K562 (cell line): ENCODE measurements around the gene SIAE. TPM values are rescaled to one million over a fixed set of nuclear protein-coding genes. Genes with fewer than 3 reads are reported as not detected.

Experiments
- ATAC-seq: fragments of 200-7000 bp; cut with Tn5 transposase; 3 replicates; pipeline ENCODE4 v1.9.1; 2020; ENCODE audit warnings: moderate library complexity
- BruUV-seq: library from RNA; stranded (reverse); fragments of 400-500 nt; replicated peaks from 2 replicates; lab custom pipeline; 2021; lab: Mats Ljungman, UMichigan
- CTCF ChIA-PET: fragments of 300-600 bp; formaldehyde crosslinking; extraction: SDS; loops from one replicate; lab custom pipeline; 2021; ENCODE audit warnings: low intra/inter-chr PET ratio; lab: Yijun Ruan, JAX
- POLR2A ChIA-PET: fragments of 300-600, 350-650 bp; sonication (Branson Sonifier 250); formaldehyde crosslinking; extraction: SDS; loops from one replicate; lab custom pipeline; 2021; ENCODE audit warnings: antibody characterized with exemption, inconsistent platforms; lab: Yijun Ruan, JAX
- DNase-seq, 4 experiments: peaks; one replicate each; pipeline versions ENCODE4 v3.0.0 to v3.0.0-alpha.2; 2011 to 2018; ENCODE audit warnings: low spot score in 3 of 4, mixed read lengths in 3 of 4; ENCODE audit errors: extremely low read depth in 1 of 4
- FAIRE-seq: peaks from 2 replicates; lab custom pipeline; 2011; peaks lifted over from hg19 to GRCh38; lab: Jason Lieb, UNC
- H2AFZ ChIP-seq: 2 replicates; pipeline ENCODE4 v1.6.0; 2011; ENCODE audit warnings: low read depth, low read length, control low read depth, inconsistent platforms
- H3K27ac ChIP-seq: fragments of 200-600 bp; 3 replicates; pipeline ENCODE4 v1.8.0; 2011; ENCODE audit warnings: low read depth, mild to moderate bottlenecking, control low read depth, inconsistent platforms, low read length, moderate library complexity, mixed read lengths; ENCODE audit errors: extremely low read depth
- H3K27me3 ChIP-seq, 2 experiments: fragments of 300-600 bp in 1 of 2; 2 replicates in 1 of 2; 3 replicates in 1 of 2; pipeline versions ENCODE4 v1.6.0 to v1.8.0; 2011; ENCODE audit warnings: inconsistent platforms in 2 of 2, low read length in 2 of 2, mild to moderate bottlenecking in 1 of 2, mixed read lengths in 1 of 2, moderate library complexity in 1 of 2; ENCODE audit not compliant: control insufficient read depth in 2 of 2, insufficient read depth in 2 of 2
- H3K36me3 ChIP-seq: fragments of 300-600 bp; 3 replicates; pipeline ENCODE4 v1.8.0; 2011; ENCODE audit warnings: mild to moderate bottlenecking, low read length, inconsistent platforms; ENCODE audit not compliant: control insufficient read depth, insufficient read depth
- H3K4me1 ChIP-seq, 2 experiments: fragments of 200-600 bp in 1 of 2; replicated peaks in 1 of 2; 2 replicates in 1 of 2; 3 replicates in 1 of 2; pipeline versions ENCODE4 v1.5.1 to v1.8.0; 2011; ENCODE audit warnings: inconsistent platforms in 2 of 2, low read length in 2 of 2, mild to moderate bottlenecking in 1 of 2, mixed read lengths in 1 of 2, moderate library complexity in 1 of 2; ENCODE audit not compliant: control insufficient read depth in 2 of 2, insufficient read depth in 2 of 2
- H3K4me2 ChIP-seq: 2 replicates; pipeline ENCODE4 v1.6.1; 2011; ENCODE audit warnings: low read length, control low read depth, inconsistent platforms, mixed read lengths; ENCODE audit not compliant: insufficient read depth
- H3K4me3 ChIP-seq: fragments of 200-600 bp; sonication (generic), shearing (Covaris generic); 2 replicates; pipeline ENCODE4 v1.5.1; 2016; ENCODE audit warnings: control low read depth, inconsistent platforms
- H3K79me2 ChIP-seq: fragments of 200-600 bp; 3 replicates; pipeline ENCODE4 v1.8.0; 2011; ENCODE audit warnings: low read length, inconsistent platforms; ENCODE audit not compliant: control insufficient read depth, insufficient read depth
- H3K9ac ChIP-seq, 2 experiments: 2 replicates each; pipeline versions ENCODE4 v1.6.0 to v1.6.1; 2011; ENCODE audit warnings: low read depth in 2 of 2, low read length in 2 of 2, control low read depth in 1 of 2, inconsistent platforms in 1 of 2, mild to moderate bottlenecking in 1 of 2, mixed read lengths in 1 of 2; ENCODE audit not compliant: insufficient read depth in 1 of 2
- H3K9me1 ChIP-seq: one replicate; pipeline ENCODE4 v1.6.0; 2011; ENCODE audit warnings: inconsistent platforms, mild to moderate bottlenecking, low read length, moderate library complexity; ENCODE audit not compliant: control insufficient read depth, insufficient read depth
- H3K9me3 ChIP-seq: replicated peaks from 2 replicates; pipeline ENCODE4 v1.5.1; 2011; ENCODE audit warnings: low read depth, low read length, inconsistent platforms; ENCODE audit not compliant: control insufficient read depth, insufficient read depth
- H4K20me1 ChIP-seq: replicated peaks from 2 replicates; pipeline ENCODE4 v1.6.1; 2011; ENCODE audit warnings: low read length, inconsistent platforms, mixed read lengths; ENCODE audit not compliant: control insufficient read depth, insufficient read depth
- ADNP ChIP-seq: fragments of 200-800 bp; sonication (Bioruptor generic); IDR thresholded peaks from 2 replicates; pipeline ENCODE4 v1.6.1; 2016; ENCODE audit warnings: missing genetic modification characterization, missing compliant biosample characterization
- BCL6 ChIP-seq: fragments of 250-450 bp; sonication (Bioruptor Pico); IDR thresholded peaks from 2 replicates; pipeline ENCODE4 v1.4.0; 2020
- MECOM ChIP-seq: fragments of 250-450 bp; sonication (Bioruptor Pico); IDR thresholded peaks from 2 replicates; pipeline ENCODE4 v1.8.0; 2022; ENCODE audit warnings: inconsistent platforms
- NFE2L1 ChIP-seq: fragments of 450-650 bp; IDR thresholded peaks from 2 replicates; pipeline ENCODE4 v1.6.1; 2016; ENCODE audit warnings: missing genetic modification characterization, low read depth, mild to moderate bottlenecking, missing compliant biosample characterization, moderate library complexity, borderline replicate concordance
- NFIC ChIP-seq: fragments of 450-650 bp; IDR thresholded peaks from 2 replicates; pipeline ENCODE4 v1.6.1; 2017; ENCODE audit warnings: mild to moderate bottlenecking, inconsistent platforms
- NR4A1 ChIP-seq, 2 experiments: fragments of 250-450 bp in 1 of 2; fragments of 450-650 bp in 1 of 2; sonication (Bioruptor Pico) in 1 of 2; IDR thresholded peaks; 2 replicates each; pipeline versions ENCODE4 v1.4.0 to v1.6.1; 2016 to 2020; ENCODE audit warnings: mild to moderate bottlenecking in 2 of 2, missing compliant biosample characterization in 1 of 2, missing genetic modification characterization in 1 of 2, moderate library complexity in 1 of 2
- POLR2H ChIP-seq: IDR thresholded peaks from 2 replicates; pipeline ENCODE4 v1.6.1; 2016; ENCODE audit warnings: missing genetic modification characterization, low read depth, mild to moderate bottlenecking, control low read depth, missing compliant biosample characterization, moderate library complexity
- ZKSCAN1 ChIP-seq: fragments of 150-350 bp; IDR thresholded peaks from 2 replicates; pipeline ENCODE4 v1.6.1; 2016; ENCODE audit warnings: low read depth, low read length
- ZNF134 ChIP-seq: fragments of 250-450 bp; sonication (Bioruptor Pico); conservative IDR thresholded peaks from 2 replicates; pipeline ENCODE4 v1.4.0; 2020
- ZNF41 ChIP-seq: fragments of 250-450 bp; sonication (Bioruptor Pico); conservative IDR thresholded peaks from 2 replicates; pipeline ENCODE4 v1.4.0; 2020; ENCODE audit warnings: mild to moderate bottlenecking
- in situ Hi-C: fragments of 300-500 bp; cut with MboI; formaldehyde crosslinking; loops from 4 replicates; pipeline ENCODE4 v1.15.0; 2018; ENCODE audit warnings: inconsistent platforms, mixed read lengths
- intact Hi-C: fragments of 100-400 bp; cut with micrococcal nuclease; formaldehyde crosslinking; loops from 2 replicates; pipeline ENCODE4 v1.14.2; 2022
- polyA plus RNA-seq, 8 experiments: library from polyadenylated mRNA; depleted of rRNA in 4 of 8; stranded (reverse) in 5 of 8; unstranded in 3 of 8; fragments of >200 nt; fragmentation: Nextera tagmentation in 2 of 8; fragmentation: Illumina TruSeq in 1 of 8; extraction: Ambion mirVana in 2 of 8; extraction: Trizol in 1 of 8; gene quantifications; 2 replicates each; pipeline versions ENCODE4 v1.2.1 to v1.2.3, GENCODE V29; 2011 to 2014; ENCODE audit warnings: inconsistent platforms in 1 of 8, missing spikeins in 1 of 8
- total RNA-seq, 7 experiments: library from RNA; depleted of rRNA in 6 of 7; stranded (reverse); fragments of >200 nt in 6 of 7; fragmentation: Illumina TruSeq in 2 of 7; extraction: Trizol in 2 of 7; gene quantifications; 2 replicates each; pipeline versions ENCODE4 v1.2.1 to v1.2.3, GENCODE V29; 2011 to 2021; ENCODE audit warnings: low replicate concordance in 1 of 7
- TF ChIP-seq, protein P1 (sequence below): sonication (generic); formaldehyde crosslinking; IDR thresholded peaks from 2 replicates; pipeline ENCODE4 v1.8.0; 2022; ENCODE audit warnings: mild to moderate bottlenecking, missing genetic modification reagents
- TF ChIP-seq, protein P2 (sequence below), 2 experiments: fragments of 450-650 bp; conservative IDR thresholded peaks; 2 replicates each; pipeline ENCODE4 v1.6.1; 2017; ENCODE audit warnings: mild to moderate bottlenecking in 2 of 2, moderate library complexity in 2 of 2
- TF ChIP-seq, protein P3 (sequence below): sonication (generic); formaldehyde crosslinking; IDR thresholded peaks from 2 replicates; pipeline ENCODE4 v1.5.0; 2020; ENCODE audit warnings: missing genetic modification reagents
- TF ChIP-seq, protein P4 (sequence below): fragments of 250-450 bp; sonication (Bioruptor Pico); IDR thresholded peaks from 2 replicates; pipeline ENCODE4 v1.8.0; 2021; ENCODE audit warnings: moderate library complexity, mild to moderate bottlenecking, inconsistent platforms
- TF ChIP-seq, protein P5 (sequence below): fragments of 250-450 bp; sonication (Bioruptor Pico); IDR thresholded peaks from 2 replicates; pipeline ENCODE4 v1.4.0; 2020; ENCODE audit warnings: mild to moderate bottlenecking, moderate library complexity

The SIAE gene
- total and polyA plus RNA-seq, 9 of the 15 experiments (the other 6 are each of a cell fraction or from before 2014, with no cell fraction given) = 0.89 to 9.6 (median 3.7) TPM

DNA sequence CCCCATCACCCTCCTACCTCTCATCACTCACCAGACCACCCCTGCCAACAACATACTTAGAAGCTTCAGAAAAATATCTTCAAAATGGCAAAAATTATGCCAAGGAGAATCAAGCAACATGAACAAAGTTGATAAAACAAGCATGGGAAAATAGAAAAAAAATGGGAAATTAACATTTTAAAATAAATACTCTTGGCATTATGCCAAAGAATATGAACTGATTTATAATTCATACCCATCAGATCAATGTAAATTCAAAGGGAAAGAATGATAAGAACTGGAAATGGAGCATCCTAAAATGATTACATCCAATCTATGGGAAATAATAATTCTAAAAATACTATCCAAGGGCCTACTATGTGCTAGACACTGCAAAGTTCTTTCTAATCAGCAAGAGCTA lies 12.0 kb downstream of the SIAE start:
- Histone ChIP-seq H3K9me3 (no peaks in the 10 kb centered on the region), H3K27ac (no peak overlapping the region), H3K9ac (no peak overlapping the region), H3K27me3 (no peaks in the 10 kb centered on the region), H2AFZ (no peak overlapping the region), H3K36me3 (no peaks in the 10 kb centered on the region), H4K20me1 (no peaks in the 10 kb centered on the region), H3K79me2 (no peaks in the 10 kb centered on the region), H3K4me1 (no peaks in the 10 kb centered on the region), H3K4me3 (no peak overlapping the region), H3K4me2 (no peak overlapping the region), H3K9me1 (no peaks in the 10 kb centered on the region)
- DNase-seq = no peak
- no peak for FAIRE-seq
- ChIA-PET POLR2A (no interaction called here), CTCF (no interaction called here)
- intact Hi-C loops (no loop called here), in situ Hi-C loops (no loop called here)
- ATAC-seq = no peak
- BruUV-seq = no TSS peak
- TF ChIP-seq POLR2H (tag) (no peak), ZKSCAN1 (peak; percentile 78; the same call in 1 of the 2 replicates), ZNF134 (CRISPR knock-in tag) (no peak), BCL6 (CRISPR knock-in tag) (no peak), NR4A1 (CRISPR knock-in tag; IDR thresholded peaks at IDR 0.05) (no peak), NR4A1 (tag; IDR thresholded peaks at IDR 0.05) (no peak), NFE2L1 (tag) (no peak), ADNP (no peak), MECOM (CRISPR knock-in tag) (no peak), NFIC (peak; percentile 97), ZNF41 (CRISPR knock-in tag) (no peak)
- TF ChIP-seq, protein P1, sequence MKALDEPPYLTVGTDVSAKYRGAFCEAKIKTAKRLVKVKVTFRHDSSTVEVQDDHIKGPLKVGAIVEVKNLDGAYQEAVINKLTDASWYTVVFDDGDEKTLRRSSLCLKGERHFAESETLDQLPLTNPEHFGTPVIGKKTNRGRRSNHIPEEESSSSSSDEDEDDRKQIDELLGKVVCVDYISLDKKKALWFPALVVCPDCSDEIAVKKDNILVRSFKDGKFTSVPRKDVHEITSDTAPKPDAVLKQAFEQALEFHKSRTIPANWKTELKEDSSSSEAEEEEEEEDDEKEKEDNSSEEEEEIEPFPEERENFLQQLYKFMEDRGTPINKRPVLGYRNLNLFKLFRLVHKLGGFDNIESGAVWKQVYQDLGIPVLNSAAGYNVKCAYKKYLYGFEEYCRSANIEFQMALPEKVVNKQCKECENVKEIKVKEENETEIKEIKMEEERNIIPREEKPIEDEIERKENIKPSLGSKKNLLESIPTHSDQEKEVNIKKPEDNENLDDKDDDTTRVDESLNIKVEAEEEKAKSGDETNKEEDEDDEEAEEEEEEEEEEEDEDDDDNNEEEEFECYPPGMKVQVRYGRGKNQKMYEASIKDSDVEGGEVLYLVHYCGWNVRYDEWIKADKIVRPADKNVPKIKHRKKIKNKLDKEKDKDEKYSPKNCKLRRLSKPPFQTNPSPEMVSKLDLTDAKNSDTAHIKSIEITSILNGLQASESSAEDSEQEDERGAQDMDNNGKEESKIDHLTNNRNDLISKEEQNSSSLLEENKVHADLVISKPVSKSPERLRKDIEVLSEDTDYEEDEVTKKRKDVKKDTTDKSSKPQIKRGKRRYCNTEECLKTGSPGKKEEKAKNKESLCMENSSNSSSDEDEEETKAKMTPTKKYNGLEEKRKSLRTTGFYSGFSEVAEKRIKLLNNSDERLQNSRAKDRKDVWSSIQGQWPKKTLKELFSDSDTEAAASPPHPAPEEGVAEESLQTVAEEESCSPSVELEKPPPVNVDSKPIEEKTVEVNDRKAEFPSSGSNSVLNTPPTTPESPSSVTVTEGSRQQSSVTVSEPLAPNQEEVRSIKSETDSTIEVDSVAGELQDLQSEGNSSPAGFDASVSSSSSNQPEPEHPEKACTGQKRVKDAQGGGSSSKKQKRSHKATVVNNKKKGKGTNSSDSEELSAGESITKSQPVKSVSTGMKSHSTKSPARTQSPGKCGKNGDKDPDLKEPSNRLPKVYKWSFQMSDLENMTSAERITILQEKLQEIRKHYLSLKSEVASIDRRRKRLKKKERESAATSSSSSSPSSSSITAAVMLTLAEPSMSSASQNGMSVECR (CRISPR knock-in tag) = no peak
- TF ChIP-seq, protein P2, sequence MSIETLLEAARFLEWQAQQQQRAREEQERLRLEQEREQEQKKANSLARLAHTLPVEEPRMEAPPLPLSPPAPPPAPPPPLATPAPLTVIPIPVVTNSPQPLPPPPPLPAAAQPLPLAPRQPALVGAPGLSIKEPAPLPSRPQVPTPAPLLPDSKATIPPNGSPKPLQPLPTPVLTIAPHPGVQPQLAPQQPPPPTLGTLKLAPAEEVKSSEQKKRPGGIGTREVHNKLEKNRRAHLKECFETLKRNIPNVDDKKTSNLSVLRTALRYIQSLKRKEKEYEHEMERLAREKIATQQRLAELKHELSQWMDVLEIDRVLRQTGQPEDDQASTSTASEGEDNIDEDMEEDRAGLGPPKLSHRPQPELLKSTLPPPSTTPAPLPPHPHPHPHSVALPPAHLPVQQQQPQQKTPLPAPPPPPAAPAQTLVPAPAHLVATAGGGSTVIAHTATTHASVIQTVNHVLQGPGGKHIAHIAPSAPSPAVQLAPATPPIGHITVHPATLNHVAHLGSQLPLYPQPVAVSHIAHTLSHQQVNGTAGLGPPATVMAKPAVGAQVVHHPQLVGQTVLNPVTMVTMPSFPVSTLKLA (conservative IDR thresholded peaks at IDR 0.05) = no peak
- TF ChIP-seq, protein P3, sequence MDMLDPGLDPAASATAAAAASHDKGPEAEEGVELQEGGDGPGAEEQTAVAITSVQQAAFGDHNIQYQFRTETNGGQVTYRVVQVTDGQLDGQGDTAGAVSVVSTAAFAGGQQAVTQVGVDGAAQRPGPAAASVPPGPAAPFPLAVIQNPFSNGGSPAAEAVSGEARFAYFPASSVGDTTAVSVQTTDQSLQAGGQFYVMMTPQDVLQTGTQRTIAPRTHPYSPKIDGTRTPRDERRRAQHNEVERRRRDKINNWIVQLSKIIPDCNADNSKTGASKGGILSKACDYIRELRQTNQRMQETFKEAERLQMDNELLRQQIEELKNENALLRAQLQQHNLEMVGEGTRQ (CRISPR knock-in tag) = no peak
- TF ChIP-seq, protein P4, sequence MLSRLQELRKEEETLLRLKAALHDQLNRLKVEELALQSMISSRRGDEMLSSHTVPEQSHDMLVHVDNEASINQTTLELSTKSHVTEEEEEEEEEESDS (CRISPR knock-in tag) = no peak
- TF ChIP-seq, protein P5, sequence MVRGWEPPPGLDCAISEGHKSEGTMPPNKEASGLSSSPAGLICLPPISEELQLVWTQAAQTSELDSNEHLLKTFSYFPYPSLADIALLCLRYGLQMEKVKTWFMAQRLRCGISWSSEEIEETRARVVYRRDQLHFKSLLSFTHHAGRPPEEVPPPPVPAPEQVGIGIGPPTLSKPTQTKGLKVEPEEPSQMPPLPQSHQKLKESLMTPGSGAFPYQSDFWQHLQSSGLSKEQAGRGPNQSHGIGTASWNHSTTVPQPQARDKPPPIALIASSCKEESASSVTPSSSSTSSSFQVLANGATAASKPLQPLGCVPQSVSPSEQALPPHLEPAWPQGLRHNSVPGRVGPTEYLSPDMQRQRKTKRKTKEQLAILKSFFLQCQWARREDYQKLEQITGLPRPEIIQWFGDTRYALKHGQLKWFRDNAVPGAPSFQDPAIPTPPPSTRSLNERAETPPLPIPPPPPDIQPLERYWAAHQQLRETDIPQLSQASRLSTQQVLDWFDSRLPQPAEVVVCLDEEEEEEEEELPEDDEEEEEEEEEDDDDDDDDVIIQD (CRISPR knock-in tag) = no peak
